NCI-H2196 treated with DMSO at 0.1 percent for 48 hours (cell line): ENCODE data around the gene PWWP2B.

Experiments
- DNase-seq: peaks from one replicate; lab custom pipeline; 2025; ENCODE audit not compliant: unreplicated experiment; lab: John Stamatoyannopoulos, UW

PWWP2B gene

DNA sequence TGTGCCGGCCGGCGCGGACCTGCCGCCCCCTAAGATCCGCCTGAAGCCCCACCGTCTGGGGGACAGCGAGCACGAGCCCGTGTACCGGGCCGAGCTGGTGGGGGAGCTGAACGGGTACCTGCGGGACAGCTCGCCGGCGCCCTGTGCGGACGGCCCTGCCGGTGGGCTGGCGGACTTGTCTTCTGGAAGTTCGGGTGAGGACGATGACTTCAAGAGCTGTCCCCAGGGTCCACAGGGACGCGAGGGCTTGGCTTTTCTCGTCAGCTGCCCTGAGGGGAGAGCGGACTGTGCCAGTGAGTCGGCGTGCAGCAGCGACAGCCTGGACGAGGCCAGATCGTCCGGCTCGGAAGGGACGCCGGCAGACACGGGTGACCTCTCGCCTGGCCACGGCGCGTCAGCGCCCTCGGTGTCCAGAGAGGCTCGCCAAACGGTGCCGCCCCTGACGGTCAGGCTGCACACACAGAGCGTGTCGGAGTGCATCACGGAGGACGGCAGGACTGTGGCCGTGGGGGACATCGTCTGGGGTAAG lies 8.5 kb downstream of the PWWP2B start:
- DNase-seq, result no peak

DNA sequence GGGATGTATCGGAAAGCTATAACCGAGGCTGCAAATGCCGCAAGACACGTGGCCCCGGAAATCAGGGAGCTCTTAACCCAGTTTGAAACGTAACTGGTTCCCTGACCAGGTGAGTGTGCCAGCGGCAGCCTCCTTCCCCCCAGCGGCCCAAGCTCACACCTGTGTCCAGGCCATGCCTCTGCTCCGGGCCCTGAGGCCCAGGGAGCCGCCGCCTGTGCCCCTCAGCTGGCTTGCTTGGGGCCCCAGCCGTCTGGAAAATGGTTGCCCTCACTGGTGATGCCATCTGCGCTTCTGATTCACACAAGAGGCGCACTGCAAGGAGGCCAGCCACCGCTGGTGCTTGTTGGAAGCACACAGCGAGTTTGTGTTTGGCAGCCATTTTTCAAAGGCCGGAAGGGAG lies 9.2 kb downstream of the PWWP2B start:
- DNase-seq, result no peak

DNA sequence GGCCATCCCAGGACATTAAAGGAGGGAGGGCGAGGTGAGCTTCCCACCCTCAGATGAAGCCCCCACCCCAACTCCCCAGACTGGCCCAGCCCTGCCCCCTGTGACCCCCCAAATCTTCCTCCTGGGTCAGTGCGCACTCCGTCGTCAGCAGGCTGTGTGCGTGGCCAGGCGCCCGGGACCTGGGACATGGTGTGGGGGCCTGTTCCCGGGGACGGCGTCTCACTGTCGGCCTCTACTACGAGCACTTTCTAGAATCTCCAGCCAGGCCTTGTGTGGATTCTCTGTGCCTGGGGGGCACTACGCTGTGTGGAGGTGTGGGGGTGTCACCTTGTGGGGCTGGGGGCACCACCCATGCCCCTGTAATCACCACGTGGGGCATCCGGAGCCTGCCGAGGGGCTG lies 9.8 kb downstream of the PWWP2B start:
- no peak for DNase-seq

DNA sequence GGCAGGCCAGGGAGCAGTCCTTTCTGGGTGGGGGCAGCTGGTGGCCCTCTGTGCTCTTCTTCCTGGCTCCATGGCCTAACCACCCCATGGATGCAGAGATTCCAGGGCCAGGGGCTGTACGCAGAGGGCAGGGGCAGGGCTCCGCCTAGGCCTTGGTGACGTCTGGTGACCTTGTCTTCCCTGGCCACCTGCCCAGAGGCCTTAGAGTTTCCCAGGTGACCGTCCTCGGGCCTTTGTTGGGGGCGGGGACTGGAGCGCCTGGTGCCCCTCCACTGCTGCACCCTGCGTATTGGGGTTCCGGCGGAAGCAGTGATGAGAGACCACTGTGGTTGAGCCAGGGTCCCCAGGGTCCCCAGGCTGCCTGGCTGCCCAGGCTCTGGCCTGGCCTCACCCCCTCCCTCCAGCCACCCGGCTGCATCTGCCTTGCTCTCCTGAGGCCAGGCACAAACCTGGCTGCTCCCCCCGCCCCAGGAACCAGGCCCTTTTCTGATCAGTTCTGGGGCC lies 10.3 kb downstream of the PWWP2B start:
- DNase-seq, result no peak

DNA sequence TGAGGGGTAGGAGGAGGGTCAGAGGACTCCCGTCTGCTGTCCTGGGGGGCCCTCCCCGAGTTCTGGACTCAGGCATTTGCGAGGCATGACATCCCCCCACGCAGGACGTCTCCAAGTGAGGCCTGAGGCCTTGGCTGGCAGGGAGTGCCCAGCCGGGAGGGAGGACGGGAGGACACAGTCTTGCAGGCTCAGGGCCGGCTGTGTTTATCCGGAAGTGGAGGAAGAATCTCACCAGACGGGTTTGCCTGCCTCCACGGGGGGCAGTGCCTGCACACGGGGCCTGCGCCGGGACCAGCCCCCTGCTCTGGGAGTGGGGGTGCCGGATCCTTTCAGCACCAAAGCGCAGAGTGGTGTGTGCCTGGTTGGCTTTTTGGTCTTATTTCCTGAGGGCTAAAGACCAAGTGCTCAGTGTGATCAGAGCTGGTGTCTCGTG lies 10.9 kb downstream of the PWWP2B start:
- DNase-seq, result no peak

DNA sequence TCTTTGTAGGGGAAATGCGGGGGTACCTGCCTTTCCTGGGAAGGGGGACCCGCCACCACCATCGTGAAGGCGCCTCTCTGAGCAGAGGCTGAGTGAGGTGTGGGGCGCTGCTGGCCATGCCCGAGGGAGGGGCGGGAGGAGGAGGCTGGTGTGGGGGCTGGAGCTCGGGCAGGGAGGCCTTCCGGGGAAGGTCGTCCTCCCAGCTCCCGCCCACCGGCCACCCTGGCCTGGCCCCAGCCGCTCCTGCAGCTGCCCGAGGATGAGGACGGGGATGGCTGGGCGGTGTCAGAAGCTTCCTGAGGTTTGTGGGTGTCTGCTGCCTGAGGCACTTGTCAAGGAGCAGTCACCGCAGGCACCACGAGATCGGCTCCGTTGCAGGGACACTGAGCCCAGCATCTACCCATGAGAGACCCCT lies 11.4 kb downstream of the PWWP2B start:
- no peak for DNase-seq

DNA sequence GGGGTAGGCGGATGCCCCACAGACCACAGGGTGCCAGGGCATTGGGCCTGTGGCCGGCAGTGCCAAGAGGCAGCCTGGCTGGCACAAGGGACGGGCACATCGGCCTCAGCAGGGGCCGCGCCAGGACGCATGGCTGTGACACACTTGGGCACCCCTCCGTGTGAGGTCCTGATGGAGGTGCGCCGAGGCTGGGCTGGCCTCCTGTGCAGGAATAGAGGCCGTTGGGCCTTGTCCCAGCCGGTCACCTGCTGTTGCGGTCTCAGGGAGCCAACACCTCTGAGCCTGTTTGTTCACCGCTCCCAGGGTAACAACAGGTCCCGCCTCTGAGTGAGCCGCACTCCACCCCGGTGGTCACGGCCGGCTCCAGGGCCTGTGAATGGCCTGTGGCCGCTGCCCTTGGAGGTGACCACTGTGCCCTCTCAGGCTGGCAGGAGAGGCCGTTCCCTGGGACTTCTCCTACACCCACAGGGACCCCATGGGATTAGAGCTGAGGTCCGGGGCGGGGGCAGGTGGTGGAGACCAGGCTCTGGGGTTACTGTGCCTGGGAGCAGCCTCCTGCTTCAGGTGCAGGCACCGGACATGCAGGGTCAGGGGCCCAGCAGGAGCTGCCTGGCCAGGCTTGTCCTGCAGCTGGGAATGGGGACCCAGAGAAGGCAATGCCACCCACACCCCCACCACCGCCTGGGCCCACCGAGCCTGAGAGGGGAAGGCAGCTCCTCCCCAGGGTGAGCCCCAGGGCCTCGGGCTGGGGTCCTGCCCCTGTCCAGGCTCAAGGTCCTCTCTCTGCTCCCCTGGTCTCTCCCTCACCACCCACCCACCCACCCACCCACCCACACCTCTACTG lies 12.0 kb downstream of the PWWP2B start:
- DNase-seq, result no peak

DNA sequence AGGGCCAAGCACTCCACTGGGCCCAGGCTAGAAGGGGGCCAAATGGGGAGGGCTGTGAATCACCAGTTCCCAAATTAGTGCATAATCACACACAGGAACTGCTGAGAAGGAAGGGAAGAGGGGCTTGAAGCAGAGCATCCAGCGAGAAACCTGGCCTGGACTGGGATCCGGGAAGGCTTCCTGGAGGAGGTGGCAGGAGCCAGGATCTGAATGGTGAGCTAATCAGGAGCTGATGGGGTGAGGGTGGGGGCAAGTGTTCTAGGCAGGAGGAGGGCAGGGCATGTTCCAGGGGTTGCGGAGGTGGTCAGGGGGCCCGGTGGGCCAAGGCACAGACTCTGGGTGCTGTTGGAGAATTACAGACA lies 12.6 kb downstream of the PWWP2B start:
- no peak for DNase-seq

DNA sequence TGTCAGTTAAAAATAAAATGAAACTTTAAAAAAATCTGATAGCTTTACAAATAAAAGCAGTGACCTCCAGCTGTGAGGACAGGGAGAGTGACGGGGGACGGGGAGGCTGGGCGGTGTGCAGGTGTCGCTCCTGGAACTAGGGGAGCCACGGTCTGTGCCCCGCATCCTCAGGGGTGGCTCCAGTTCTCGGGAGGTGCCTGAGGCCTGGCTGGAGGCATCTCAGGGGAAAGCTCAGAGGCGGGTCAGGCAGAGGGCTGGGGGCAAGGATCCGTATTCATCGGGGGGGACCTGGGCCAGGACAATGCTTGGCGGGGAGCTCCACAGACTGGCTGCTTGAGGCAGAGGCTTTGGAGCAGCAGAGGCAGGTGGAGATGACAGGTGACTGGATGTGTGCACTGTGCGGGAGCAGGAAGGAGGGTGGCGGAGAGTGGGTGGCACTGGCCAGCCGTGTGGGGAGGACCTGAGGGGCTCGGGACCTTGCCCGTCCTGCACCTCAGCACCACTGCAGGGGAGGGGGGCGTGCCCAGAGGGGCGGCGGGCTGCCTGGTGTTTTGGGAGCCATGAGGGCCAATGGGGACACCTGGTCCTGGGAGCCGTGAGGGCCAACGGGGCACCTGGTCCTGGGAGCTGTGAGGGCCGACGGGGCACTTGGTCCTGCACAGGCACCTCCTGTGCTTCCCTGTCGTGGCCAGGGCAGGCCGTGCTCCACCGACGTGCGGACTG lies 13.2 kb downstream of the PWWP2B start:
- DNase-seq, result no peak

DNA sequence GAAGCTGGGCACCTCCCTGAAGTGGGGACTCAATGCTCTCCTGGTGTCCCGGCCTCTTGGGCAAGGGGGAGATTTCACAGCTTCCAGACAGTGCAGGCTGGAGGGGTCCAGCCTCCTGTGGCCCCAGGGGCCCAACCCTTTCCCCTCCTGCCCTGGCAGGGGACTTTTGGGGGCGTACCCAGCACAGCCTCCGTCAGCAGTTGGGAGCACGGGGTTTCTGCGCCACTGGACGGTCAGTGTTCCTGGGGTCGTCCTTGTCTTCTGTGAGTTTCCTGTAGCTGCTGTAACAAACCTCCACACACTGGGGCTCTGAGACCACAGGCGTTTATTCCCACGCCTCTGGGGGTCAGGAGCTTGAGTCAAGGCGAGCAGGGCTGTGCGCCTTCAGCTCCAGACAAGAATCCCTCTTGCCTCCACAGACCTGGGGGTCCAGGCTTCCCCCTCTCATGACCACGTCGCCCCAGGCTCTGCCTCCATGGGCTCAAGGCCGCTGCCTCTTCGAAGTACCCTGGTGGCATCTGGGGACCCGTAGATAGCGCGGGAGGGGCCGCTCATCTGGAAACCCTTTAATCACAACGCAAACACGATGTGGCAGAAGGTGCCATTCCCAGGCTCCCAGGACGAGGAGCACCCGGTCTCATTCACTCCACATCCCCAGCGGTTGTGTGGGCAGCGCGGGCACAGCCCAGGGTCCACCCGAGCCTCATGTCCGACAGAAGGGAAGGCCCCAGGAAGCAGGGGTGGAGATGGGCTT lies 14.0 kb downstream of the PWWP2B start:
- no peak for DNase-seq

DNA sequence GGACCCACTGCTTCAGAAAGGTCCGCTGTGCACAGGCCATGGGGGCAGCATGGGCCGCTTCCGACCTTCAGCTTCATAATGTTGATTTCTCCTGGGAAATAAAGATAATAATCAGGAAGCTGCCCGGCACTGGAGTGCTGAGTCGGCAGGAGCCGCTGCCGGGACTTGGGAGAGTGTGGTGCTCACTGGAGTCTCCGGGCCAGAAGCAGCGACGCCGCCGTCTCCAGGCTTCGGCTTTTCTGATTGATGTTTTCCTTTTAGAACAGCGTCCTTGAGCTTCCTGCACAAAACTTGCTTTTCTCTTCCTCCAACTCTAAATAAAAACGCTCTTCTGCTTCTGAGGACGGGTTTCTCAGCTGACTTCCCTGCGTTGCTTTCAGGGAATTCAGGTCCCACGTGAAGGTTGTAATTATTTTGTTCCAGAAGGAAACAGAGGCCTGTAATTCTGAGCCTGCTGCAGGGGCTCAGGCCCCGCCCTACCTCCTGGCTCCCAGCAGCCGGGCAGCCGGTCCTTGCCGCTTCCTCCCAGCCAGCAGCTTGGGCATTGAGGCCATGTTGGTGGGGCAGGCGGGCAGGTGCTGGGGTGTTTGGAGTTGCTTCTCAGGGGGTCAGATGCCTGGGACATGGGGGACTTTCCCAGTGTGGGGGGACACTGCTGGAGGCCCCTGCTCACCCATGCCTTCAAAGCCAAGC lies 14.7 kb downstream of the PWWP2B start:
- no peak for DNase-seq

DNA sequence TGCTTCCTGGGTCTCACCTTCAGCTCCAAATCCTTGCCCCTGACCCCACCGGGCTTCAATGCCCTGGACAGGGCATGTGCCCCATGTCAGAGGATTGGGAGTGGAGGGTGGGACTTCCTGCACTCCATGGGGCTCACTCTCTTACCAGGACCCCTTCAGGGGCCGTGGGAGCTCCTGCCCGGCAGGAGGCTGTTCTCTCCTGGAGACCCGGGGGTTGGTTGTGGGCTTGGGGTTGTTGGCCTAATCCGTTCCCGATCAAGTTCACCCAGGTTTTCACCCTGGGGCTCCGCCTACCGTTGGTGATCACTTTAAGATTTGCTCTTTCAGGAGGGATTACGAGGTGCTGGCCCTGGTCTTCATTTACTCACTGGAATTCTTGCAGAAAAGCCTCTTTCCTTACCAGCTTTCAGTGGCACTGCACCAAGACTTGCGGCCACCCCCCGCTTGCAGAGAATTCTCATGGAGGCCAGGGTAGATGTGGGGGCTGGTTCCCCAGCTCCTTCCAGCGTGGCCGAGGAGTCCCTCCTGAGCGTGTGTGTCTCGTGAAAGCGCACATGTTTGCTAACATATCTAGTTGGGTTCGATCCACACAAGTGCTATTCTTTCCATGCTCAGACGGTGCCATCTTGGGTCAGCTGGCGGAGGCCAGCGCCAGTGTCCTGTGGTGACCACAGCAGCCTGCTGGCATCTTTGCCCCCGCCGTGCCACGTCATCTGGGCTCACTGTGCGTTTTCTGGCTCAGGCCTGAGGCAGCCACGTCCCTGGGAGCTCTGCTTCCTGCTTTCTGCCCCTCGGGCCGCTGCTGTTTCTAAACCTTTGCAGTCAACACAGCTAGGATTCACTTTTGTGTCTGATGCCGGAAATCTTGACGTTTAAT lies 15.6 kb downstream of the PWWP2B start:
- no peak for DNase-seq

DNA sequence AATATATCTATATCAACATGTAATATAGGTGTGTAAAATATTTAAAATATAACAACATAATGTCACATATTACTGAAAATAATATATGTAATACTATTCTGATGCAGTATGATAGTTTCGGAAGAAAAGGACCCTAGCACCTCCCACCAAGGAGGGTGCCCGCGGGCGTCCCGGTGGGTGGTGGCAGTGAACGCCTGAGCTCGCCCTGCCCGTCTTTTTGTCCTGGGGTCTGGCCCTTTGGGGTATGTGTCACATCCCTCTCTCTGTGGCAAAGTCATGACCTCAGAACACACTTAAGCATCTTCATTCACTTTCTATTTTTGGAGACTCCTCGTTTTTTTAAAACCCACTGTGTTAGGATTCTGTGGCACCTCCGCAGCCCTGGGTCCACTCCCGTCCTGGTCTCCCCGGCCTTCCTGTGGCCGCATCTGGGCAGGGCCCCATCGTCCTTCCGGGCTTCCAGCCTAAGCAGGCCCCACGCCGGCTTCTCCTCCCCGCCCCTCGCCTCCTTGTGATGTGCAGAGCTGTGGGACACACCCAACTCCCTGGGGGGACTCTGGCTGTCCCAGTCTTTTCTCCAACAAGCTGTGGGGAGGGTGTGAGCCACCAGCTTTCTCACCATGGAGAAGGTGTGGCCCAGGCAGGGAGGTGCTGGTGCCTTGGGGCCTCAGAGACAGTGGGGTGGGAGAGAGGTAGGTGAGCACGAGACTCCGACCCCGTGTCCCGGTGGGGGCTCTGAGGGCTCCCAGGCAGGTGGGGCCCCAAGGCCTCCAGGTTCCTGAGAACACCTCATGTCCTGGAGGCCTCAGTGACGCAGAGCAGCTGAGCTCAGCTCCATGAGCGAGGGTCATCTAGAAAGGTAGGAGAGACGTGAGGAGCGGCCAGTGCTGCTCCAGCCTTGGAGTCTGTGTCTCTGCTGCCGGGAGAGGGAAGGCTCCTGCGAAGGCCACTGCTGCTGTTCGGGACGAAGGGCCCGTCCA lies 16.5 kb downstream of the PWWP2B start:
- DNase-seq, result no peak

DNA sequence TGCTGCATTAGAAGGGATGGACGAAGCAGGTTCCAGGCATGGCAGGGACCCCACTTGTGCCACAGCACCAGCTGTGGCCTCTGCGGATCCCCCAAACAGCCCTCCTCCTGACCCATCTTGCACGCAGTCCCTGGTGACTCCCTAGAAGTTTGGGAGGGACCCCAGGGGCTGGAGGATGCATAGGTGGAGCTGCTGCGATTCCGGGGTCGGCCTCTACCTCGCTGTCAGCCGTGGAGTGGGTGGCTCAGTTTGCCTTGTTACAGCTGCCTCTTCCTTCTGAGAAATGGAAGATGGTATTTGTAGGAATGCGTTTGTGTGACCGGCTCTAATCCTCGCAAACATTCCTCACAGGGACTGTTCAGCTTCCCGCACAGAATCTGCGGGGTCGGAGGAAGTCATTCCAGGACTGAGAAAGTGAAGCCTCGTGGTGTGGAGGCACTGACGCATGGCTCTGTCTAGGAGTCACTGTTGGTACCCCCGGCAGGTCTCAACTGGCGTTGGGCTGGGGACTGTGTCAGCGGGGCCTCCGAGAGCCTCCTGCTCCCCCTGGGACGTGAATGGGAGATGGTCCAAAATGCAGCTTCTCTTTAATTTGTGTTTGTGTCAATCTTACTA lies 17.5 kb downstream of the PWWP2B start:
- DNase-seq, result no peak

DNA sequence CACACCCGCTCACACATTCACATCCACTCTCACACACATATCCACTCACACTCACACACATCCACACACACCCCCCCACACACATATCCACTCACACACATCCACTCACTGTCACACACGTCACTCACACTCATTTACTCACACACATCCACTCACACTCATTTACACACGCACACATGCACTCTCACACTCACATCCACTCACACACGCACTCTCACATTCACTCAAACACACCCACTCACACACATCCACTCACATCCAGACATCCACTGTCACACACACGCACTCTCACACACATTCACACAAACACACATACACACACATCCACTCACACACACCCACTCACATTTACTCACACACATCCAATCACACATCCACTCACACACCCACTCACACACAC lies 18.3 kb downstream of the PWWP2B start:
- DNase-seq, result no peak

DNA sequence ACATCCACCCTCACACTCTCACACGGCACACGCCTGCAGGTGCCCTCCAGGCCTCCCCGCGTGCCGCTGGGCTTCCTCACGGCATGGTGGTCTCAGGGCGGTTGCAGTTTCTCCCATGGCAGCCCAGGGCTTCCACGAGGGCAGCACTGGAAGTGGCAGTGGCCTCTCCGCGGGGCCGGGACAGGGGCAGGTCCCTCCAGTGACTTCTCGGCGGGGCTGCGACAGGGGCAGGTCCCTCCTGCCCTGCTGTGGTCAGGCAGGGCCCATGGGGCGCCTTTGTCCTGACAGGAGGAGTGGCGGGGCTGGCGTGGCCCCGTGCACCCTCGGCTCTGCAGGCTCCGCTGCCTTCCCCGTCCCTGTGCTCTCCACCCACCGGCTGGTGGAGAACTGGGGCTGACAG lies 19.0 kb downstream of the PWWP2B start:
- no peak for DNase-seq

DNA sequence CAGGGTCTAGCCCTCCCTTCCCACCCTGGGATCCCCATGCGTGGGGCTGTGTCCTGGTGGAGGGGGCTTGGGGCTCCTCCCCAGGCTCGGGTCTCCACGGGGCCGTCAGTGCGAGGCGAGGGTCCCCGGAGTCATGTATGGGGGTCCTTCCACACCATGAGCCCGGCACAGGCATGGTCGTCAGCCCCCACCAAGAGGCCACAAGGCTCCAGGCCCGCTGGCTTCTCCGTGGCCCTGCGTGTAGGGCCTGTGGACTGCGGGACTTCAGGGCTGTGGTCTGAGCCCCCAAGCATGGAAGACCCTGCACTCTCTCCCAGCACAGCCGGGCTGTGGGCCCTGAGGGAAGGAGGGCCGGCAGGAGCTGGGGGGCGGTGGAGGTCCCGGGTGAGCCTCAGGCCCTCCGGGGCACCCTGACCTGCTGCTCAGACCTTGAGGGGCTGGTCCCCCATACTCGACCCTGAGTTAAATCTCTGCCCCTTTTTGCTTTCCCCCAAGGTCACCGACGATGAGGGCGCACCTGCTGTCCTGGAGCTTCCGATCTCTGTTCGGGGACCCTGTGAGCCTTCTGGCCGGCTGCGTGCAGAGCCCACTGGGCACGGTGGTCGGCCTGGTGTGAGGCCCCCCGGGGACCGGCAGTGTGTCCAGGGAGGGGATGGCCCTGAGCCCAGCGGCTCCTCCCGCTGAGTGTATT lies 19.7 kb downstream of the PWWP2B start:
- no peak for DNase-seq
